Activated T-helper 9 cell treated with anti-CD3 and anti-CD28 coated beads, Interleukin-2, amount 50 U/mL, for 16 hours (primary cell): Measurements from ENCODE around the gene WDFY2.
A peak's percentile ranks its signal among the peaks of the same experiment; 100 is the strongest.

Experiments
- DNase-seq: peaks from one replicate; pipeline ENCODE4 v3.0.0-alpha.2; 2020; ENCODE audit warnings: low read depth

WDFY2 gene

GRCh38 chr13:51740698-51741097, 156.4 kb downstream of the WDFY2 start:
- no peak for DNase-seq

GRCh38 chr13:51742031-51742430, 157.8 kb downstream of the WDFY2 start:
- DNase-seq: no peak

GRCh38 chr13:51742611-51743010, 158.3 kb downstream of the WDFY2 start:
- no peak for DNase-seq

GRCh38 chr13:51745243-51745642, 161.0 kb downstream of the WDFY2 start:
- DNase-seq: no peak

- no peak for DNase-seq
Measured at GRCh38 chr13:51746802-51747201, 162.5 kb downstream of the WDFY2 start.

GRCh38 chr13:51747438-51748434, 163.5 kb downstream of the WDFY2 start:
- no peak for DNase-seq

GRCh38 chr13:51756651-51757050, 172.4 kb downstream of the WDFY2 start:
- DNase-seq: no peak

- no peak for DNase-seq
Measured at GRCh38 chr13:51758691-51759090, 174.4 kb downstream of the WDFY2 start.

- no peak for DNase-seq
Measured at GRCh38 chr13:51759240-51759639, 175.0 kb downstream of the WDFY2 start.

- DNase-seq: no peak
Measured at GRCh38 chr13:51760592-51760991, 176.3 kb downstream of the WDFY2 start.

GRCh38 chr13:51761643-51762350, 177.5 kb downstream of the WDFY2 start:
- DNase-seq: no peak

- no peak for DNase-seq
Measured at GRCh38 chr13:51763486-51763885, 179.2 kb downstream of the WDFY2 start.

GRCh38 chr13:51764184-51765141, 180.2 kb downstream of the WDFY2 start:
- DNase-seq: peak; percentile 60

- no peak for DNase-seq
Measured at GRCh38 chr13:51765142-51765515, 180.9 kb downstream of the WDFY2 start.

GRCh38 chr13:51767100-51767499, 182.8 kb downstream of the WDFY2 start:
- no peak for DNase-seq

GRCh38 chr13:51768378-51768921, 184.2 kb downstream of the WDFY2 start:
- DNase-seq: no peak

- DNase-seq: no peak
Measured at GRCh38 chr13:51768976-51769375, 184.7 kb downstream of the WDFY2 start.

GRCh38 chr13:51769455-51770127, 185.3 kb downstream of the WDFY2 start:
- no peak for DNase-seq

- no peak for DNase-seq
Measured at GRCh38 chr13:51770160-51770559, 185.9 kb downstream of the WDFY2 start.

- no peak for DNase-seq
Measured at GRCh38 chr13:51770681-51771417, 186.6 kb downstream of the WDFY2 start.
